Measurements from ENCODE around the gene MMP24OS.
A peak's percentile ranks its signal among the peaks of the same experiment; 100 is the strongest.

Gene MMP24OS

GRCh38 chr20:35306931-35307517 lies 29.1 kb upstream of the MMP24OS start:
- no peak for DNase-seq (ENCODE audit: low read depth in 2 of 2, low spot score in 1 of 2)

DNA sequence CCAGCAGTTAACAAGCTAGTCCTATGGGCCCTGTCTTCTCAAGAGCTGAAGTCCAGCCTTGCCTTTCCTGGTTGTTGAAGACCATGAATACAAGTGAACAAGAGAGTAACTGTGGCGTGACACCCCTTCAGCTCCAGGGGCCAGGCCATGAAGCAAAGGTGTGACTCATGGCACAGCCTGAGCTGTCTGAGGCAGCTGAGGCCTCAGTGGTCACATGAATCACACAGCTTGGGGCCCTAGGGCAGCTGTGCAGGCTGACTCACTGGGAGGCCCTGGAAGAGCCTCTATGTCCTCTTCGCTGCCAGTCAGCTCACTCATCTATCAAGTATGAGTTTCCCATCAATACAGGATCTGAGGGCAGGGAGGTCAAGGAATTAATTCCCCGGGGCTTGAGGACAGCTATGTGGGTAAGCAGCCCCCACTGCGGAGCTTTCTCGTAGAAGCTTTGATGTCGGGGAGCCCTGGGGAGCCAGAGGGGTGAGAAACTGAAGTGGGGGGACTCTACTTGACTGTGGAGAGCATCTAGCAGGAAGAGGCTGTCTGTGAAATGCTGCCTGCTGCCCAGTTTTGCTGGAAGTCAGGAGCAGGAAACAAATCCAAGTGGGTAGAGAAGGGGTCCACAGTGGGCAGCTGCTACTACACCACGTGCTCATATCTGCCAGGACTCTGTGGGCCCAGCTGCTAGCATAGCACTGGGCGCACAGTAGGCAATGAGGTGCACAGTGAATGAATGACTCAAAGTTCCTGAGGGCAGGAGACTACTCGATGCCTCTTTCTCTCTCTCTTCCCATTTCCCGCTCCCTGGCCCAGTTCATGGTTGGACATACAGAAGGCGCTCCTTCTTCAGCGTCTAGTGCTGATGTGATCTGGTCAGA lies 28.0 kb upstream of the MMP24OS start:
- DNase-seq (ENCODE audit: low read depth in 2 of 2, low spot score in 1 of 2) = peak in 1 of 2 donors; percentile 19

DNA sequence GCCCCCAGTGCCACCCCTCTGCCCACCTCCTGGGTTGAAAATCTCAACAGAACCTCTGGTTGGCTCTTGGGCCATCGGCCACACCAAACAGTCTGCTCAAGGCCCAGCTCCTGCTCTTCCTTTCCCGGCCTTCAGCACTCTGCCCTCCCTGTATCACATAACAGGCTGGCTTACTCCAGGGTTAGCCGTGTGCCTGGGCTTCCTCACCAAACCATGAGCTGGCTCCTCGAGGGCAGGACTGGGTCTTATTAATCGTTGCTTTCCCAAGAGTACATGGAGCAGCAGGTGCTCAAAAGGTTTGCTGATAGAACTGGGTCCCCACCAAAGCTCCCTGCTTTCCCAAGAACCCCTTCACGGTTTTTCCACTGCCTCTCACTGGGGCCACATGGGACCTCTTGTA lies 27.0 kb upstream of the MMP24OS start:
- no peak for DNase-seq (ENCODE audit: low read depth in 2 of 2, low spot score in 1 of 2)

GRCh38 chr20:35303735-35304491 lies 26.0 kb upstream of the MMP24OS start:
- peak; percentile 67 to 70 for DNase-seq (ENCODE audit: low read depth in 2 of 2, low spot score in 1 of 2)

- no peak for DNase-seq (ENCODE audit: low read depth in 2 of 2, low spot score in 1 of 2)
Measured at GRCh38 chr20:35303382-35303734, 25.4 kb upstream of the MMP24OS start.

GRCh38 chr20:35302421-35303335 lies 24.8 kb upstream of the MMP24OS start:
- no peak for DNase-seq (ENCODE audit: low read depth in 2 of 2, low spot score in 1 of 2)

DNA sequence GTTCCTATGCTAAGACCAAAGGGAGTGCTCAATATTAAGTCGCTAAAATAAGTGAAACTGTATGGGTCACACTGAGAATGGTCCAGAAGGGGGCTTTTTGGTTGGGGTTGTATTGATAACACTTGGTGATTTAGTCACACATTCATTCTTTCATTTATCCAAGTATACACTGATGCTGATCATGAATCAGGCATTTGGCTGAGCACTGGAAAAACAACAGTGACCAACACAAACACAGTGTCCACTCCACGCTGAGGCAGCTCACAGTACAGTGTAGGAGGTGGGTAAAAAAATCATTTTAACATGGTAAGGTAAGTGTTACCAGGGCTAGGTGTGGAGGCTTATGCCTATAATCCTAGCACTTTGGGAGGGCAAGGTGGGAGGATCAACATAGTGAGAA lies 23.5 kb upstream of the MMP24OS start:
- DNase-seq (ENCODE audit: low read depth in 2 of 2, low spot score in 1 of 2) = no peak

- no peak for DNase-seq (ENCODE audit: low read depth in 2 of 2, low spot score in 1 of 2)
Measured at GRCh38 chr20:35300469-35301262, 22.7 kb upstream of the MMP24OS start.

DNA sequence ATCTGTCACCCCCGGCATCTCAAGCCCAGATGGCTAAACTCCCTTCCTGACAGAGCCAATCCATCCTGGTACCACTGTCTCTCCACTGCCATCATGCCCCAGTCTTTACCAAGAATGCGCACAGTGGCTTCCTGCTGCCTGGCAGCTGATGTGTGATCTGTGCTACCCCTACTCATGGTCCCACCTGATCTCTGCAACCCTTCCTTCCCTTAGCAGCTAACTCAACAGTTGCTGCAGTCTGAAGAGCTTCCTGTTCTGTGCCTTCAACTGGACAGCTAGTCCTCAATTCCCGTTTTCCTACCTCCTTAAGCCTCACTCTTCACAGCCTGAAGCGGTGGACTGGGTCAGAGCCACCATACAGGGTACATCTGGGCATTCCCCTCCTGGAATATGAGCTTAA lies 21.9 kb upstream of the MMP24OS start:
- no peak for DNase-seq (ENCODE audit: low read depth in 2 of 2, low spot score in 1 of 2)

DNA sequence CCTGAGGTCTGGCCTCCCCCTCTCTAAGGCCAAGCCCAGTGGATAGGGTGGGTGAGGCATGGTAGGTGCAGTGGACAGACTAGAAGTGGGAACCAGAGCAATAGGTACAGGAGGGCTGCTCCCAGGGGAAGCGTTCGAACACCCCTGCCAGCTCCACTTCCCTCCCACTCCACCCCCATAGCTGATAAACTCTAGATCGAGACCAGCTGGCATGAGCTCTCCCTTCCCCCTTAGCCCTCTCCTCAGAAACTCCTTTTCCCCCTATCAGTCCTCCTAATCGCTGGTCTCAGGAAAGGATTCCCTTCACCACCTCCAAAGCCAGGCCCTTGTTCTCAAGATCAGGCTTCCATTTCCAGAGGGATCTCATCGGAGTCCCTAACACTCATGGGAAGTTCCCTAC lies 20.3 kb upstream of the MMP24OS start:
- DNase-seq (ENCODE audit: low read depth in 2 of 2, low spot score in 1 of 2) = no peak

DNA sequence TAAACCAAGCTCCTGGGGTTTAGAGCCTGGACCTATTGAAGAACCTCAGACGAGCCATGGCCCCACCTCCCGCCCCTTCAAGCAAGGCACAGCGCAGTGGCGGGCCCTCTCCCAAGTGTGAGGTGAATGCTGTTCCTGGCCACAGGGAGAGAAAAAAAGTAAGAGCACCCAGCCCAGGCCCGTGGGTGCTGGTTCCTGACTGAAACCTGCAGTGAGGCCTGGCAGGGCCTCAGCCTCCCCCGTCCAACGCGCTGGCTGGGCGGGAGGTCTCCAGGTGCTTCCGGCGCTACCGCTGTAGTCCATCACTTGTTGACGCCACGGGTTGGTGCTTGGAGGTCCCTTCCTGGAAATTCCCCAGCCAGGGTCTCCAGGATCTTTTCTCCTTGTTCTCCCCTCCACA lies 19.8 kb upstream of the MMP24OS start:
- DNase-seq (ENCODE audit: low read depth in 2 of 2, low spot score in 1 of 2) = no peak

GRCh38 chr20:35297155-35297554 lies 19.2 kb upstream of the MMP24OS start:
- no peak for DNase-seq (ENCODE audit: low read depth in 2 of 2, low spot score in 1 of 2)

GRCh38 chr20:35296101-35296554 lies 18.2 kb upstream of the MMP24OS start:
- no peak for DNase-seq (ENCODE audit: low read depth in 2 of 2, low spot score in 1 of 2)

- DNase-seq (ENCODE audit: low read depth in 2 of 2, low spot score in 1 of 2) = no peak
Measured at GRCh38 chr20:35295674-35296073, 17.8 kb upstream of the MMP24OS start.

- no peak for DNase-seq (ENCODE audit: low read depth in 2 of 2, low spot score in 1 of 2)
Measured at GRCh38 chr20:35295058-35295457, 17.1 kb upstream of the MMP24OS start.

GRCh38 chr20:35294293-35294685 lies 16.4 kb upstream of the MMP24OS start:
- DNase-seq (ENCODE audit: low read depth in 2 of 2, low spot score in 1 of 2) = no peak

DNA sequence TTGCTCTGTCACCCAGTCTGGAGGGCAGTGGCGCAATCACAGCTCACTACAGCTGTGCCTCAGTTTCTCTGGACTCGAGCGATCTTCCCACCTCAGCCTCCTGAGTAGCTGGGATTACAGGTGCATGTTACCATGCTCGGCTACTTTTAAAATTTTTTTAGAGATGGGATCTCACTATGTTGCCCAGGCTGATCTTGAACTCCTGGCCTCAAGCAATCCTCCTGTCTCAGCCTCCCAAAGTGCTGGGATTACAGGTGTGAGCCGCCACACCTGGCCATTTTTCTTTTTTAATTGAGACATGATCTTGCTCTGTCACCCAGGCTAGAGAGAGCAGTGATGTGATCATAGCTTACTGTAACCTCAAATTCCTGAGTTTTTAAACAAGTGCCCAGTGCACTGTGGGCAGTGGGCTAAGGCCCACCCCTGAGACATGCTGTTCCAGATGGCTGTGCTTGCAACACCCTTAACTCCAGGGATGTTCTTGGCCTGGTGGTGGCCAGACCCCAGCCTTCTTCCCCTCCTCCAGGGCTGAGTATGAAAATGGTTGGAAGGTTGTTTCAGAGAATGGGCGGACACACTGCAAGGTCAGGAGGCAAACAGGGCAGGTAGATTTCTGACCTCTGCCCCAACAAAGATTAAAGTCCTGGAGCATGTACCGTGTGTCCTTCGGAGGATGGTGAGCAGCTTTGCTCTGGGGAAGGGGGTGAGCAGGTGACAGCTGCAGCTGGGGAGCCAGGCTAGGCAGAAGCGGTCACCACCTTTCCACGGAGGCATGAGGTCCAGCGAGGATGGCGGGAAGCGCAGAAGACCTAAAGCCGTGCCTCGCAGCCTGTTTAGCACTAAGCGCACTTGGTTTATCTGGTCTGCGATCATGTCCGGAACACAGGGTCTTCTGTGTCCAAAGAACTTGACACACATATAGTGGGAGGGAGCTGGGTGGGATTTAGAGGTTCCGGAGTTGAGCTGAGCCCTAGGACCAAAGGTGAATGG lies 15.7 kb upstream of the MMP24OS start:
- DNase-seq (ENCODE audit: low read depth in 2 of 2, low spot score in 1 of 2) = no peak

GRCh38 chr20:35292504-35293285 lies 14.8 kb upstream of the MMP24OS start:
- no peak for DNase-seq (ENCODE audit: low read depth in 2 of 2, low spot score in 1 of 2)

Measured in stimulated activated CD8-positive, alpha-beta memory T cell treated with anti-CD3 and anti-CD28 coated beads, Interleukin-4, amount 100 ng/mL, for 1 hour (primary cell).